A549 treated with dexamethasone at 1 μM for 4 hours (cell line): ENCODE data around the gene TMED6. TPM values are rescaled to one million over a fixed set of nuclear protein-coding genes. Genes with fewer than 3 reads are reported as not detected.

Experiments used
- total RNA-seq: library from RNA; stranded (reverse); fragments of 200-300 nt; extraction: Qiagen RNA extraction; gene quantifications from 5 replicates; pipeline ENCODE4 v1.2.3, GENCODE V29; 2022

TMED6 gene
- total RNA-seq: 0.08 TPM in 1 of 5 replicates, not detected in the others

DNA sequence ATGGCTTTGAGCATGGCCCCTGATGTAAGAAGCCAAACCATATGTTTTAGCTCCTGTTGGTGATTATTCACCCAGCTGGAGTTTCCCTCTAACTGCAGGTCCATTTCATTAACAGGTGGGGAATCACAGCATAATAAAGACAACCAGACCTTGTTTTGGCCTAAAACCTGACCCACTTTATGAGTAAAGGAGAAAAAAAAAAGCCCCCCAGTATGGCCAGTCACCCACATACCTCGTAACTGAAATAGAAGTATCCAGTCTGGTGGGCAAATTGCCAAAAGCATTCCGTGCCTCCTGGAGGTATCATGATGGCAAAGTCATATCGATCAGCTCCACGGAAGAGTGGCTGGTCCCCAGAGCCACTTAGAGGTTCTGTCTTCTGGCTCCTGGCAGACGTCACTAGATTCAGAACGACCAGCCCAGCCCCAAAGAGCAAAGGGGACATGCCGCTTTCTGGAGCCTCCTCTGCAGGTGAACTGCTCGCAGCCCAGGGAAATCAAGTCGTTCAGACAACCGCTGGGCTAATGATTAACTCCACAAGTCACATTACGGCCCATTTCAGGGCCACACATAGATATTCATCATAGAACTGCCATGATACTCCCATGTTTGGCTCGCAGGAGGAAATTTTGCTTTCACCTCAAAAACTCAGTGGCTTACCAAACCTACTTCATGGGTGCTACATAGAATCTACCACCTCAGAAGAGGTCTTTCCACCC is at the start of gene TMED6:
TSS of gene TMED6 (minus strand) at position 478 of the 719 bp plus-strand sequence. CDS start at position 445, 33 bp downstream.

DNA sequence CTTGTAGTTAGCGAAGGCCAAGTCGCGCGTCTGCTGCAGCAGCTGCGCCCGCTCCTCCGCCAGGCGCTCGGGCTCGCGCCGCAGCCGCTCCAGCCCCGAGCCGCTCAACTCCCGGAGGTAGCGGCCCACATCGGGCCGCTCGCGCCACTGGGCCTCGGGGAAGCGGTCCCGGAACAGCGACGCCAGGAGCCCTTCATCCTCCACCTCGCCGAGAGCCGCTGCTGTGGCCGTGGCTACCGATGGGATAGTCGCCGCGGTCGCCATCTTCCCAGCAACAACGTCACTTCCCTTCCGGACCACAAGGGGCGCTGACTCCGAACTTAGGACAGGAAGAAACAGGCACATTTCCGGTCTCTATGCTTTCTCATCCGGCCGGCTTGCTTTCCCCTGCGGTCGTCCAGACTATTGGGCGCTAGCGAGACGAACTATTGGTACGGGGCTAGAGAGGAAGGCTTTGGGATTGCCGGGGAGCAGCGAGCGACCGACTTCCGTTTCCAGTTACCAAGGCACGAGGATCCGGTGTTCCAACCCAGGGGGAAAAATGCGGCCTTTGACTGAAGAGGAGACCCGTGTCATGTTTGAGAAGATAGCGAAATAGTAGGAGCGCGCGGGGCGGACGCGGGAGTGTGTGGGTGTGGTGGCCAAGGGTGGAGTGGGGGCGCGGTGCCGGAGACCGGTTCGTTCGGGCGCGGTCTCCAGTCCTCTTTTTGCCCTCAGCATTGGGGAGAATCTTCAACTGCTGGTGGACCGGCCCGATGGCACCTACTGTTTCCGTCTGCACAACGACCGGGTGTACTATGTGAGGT is 12.1 kb downstream of the TMED6 start, which contains the start of the genes COG8 and NIP7:
TSS of gene COG8 (minus strand) at position 276 of the 806 bp plus-strand sequence. CDS start at position 264, 12 bp downstream.
TSS of gene NIP7 (plus strand) at position 484 of the 806 bp plus-strand sequence. CDS start at position 542, 58 bp downstream.

DNA sequence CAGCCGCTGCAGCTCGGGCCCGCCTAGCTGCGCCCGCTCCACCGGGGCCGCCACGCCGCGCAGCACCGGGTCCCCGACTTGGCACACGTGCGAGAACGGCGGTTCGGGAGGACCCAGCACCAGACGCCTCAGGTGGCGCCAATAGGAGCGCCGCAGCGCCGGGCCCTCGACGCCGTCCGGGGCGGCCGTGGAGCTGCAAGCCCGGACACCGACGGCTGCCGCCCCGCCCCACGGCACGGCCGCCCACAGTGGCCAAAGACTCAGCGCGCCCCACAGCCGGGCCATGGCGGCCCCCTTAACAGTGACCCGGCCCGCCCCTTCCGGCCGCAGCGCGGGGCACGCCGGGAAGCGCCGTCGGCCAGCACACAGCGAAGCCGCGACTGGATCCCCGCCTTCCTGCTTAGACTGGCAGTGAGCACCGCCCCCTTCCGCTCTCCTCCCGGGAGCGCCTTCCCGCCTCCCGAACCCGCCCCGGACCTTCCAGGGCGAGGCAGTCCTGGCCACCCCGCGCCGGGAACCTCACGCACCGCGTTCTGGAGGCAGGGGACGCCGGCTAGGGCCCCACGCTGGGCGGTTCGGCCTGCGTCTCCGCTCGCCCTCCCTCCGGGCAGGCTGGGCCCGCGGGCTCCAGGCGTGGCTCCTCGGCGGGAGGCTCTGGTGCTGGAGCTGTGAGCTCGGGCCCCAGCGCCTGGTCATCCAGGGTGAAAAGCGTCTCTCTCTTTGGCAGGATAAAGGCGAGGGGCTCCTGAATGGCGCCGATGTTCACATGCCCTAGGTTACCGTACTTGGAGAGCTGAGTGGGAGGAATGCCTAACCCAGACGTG is 21.1 kb downstream of the TMED6 start, which contains the start of gene PDF:
TSS of gene PDF (minus strand) at position 303 of the 824 bp plus-strand sequence. CDS start at position 285, 18 bp downstream.

DNA sequence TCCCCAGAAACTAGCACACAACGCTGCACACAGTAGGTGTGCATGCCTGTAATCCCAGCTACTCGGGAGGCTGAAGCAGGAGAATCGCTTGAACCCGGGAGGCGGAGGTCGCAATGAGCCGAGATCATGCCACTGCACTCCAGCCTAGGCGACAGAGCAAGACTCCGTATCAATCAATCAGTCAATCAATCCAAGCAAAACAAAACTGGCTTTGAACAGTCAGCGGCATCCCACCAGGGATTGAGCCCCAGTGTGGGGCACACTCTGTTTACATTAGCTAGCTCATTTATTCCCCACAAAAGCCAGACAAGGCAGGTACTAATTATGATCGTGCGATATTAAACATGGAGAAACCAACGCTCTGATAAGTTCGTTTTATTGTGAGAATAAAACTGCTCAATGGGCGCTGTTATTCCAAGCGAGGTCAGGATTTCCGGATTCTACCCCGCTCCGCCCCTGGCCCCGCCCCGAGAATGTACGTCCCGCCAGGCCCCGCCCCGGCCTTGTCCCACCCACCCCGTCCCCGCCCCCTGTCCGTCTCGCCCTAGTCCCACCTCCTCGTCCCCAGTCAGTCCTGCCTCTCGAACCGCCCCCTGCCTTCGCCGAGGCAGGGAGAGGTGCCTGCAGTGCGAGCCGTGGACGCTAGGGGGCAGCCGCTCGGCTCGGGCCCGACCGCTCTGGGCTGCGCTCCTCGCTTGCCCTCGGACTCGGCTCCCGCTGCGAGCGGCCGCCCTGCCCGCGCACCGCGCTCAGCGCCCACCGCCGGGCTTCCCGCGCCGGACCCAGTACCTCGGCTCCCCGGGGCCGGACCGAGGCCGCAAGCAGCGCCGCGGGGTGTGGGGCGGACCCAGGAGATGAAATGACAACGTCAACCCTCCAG is 40.7 kb downstream of the TMED6 start, which contains the start of gene VPS4A:
TSS of gene VPS4A (plus strand) at position 698 of the 880 bp plus-strand sequence. CDS start at position 860, 162 bp downstream.

Other genes starting within 250 kb of the TMED6 start
- 32.7 to 48.6 TPM (median 44.3 TPM) in 5 replicates for gene HAS3, start 246.1 kb downstream of the TMED6 start, total RNA-seq
- 105 to 129 TPM (median 124 TPM) in 5 replicates for gene CHTF8, start 219.2 kb downstream of the TMED6 start, total RNA-seq
- gene UTP4, start 219.1 kb downstream of the TMED6 start, total RNA-seq: 77.6 to 85.0 TPM (median 83.4 TPM) in 5 replicates
- 6.3 to 11.1 TPM (median 9.3 TPM) in 5 replicates for gene SNTB2, start 164.6 kb downstream of the TMED6 start, total RNA-seq
- 29.3 to 35.9 TPM (median 33.7 TPM) in 5 replicates for gene VPS4A, start 40.4 kb downstream of the TMED6 start, total RNA-seq
- gene PDF, start 21.2 kb downstream of the TMED6 start, total RNA-seq: 19.2 to 34.1 TPM (median 32.2 TPM) in 5 replicates
- 19.0 to 28.0 TPM (median 27.3 TPM) in 5 replicates for gene COG8, start 12.2 kb downstream of the TMED6 start, total RNA-seq
- 56.2 to 68.7 TPM (median 57.0 TPM) in 5 replicates for gene NIP7, start 12.0 kb downstream of the TMED6 start, total RNA-seq
- gene TERF2, start 34.2 kb upstream of the TMED6 start, total RNA-seq: 21.0 to 25.4 TPM (median 23.2 TPM) in 5 replicates
- gene CYB5B, start 72.8 kb upstream of the TMED6 start, total RNA-seq: 207 to 236 TPM (median 216 TPM) in 5 replicates
- 3.4 to 9.5 TPM (median 7.7 TPM) in 5 replicates for gene NFAT5, start 214.2 kb upstream of the TMED6 start, total RNA-seq